ENCODE results near the gene BICD2.
"Not testable (repeated sequence)": the region's sequence is repeated elsewhere in the genome, so short reads cannot be mapped to it uniquely, and the experiment has no call there.

The BICD2 gene

GRCh38 chr9:92807031-92807756 lies 42.6 kb upstream of the BICD2 start:
- Histone ChIP-seq H3K4me3 (IDR thresholded peaks at IDR 0.05; ENCODE audit: insufficient read depth, low read depth, low read length) (no peak overlapping the region), H4K20me1 (ENCODE audit: insufficient read depth) (no peaks in the 10 kb centered on the region), H3K9ac (no peak overlapping the region)

GRCh38 chr9:92804727-92805126 lies 40.1 kb upstream of the BICD2 start:
- Histone ChIP-seq H2AFZ (ENCODE audit: low read depth) (no peak overlapping the region), H4K20me1 (ENCODE audit: insufficient read depth) (no peaks in the 10 kb centered on the region), H3K4me3 (IDR thresholded peaks at IDR 0.05; ENCODE audit: insufficient read depth, low read depth, low read length) (no peak overlapping the region), H3K79me2 (ENCODE audit: insufficient read depth, low read depth) (no peaks in the 10 kb centered on the region), H3K4me1 (ENCODE audit: low read depth, poor library complexity, severe bottlenecking) (no peaks in the 10 kb centered on the region), H3K36me3 (ENCODE audit: insufficient read depth) (no peaks in the 10 kb centered on the region), H3K4me2 (no peak overlapping the region), H3K27me3 (ENCODE audit: insufficient read depth, low read depth) (peaks cover 8% of the 10 kb centered on the region; the same call in 1 of the 2 replicates), H3K9ac (no peak overlapping the region), H3K27ac (no peak overlapping the region)
- TF ChIP-seq, protein P1, sequence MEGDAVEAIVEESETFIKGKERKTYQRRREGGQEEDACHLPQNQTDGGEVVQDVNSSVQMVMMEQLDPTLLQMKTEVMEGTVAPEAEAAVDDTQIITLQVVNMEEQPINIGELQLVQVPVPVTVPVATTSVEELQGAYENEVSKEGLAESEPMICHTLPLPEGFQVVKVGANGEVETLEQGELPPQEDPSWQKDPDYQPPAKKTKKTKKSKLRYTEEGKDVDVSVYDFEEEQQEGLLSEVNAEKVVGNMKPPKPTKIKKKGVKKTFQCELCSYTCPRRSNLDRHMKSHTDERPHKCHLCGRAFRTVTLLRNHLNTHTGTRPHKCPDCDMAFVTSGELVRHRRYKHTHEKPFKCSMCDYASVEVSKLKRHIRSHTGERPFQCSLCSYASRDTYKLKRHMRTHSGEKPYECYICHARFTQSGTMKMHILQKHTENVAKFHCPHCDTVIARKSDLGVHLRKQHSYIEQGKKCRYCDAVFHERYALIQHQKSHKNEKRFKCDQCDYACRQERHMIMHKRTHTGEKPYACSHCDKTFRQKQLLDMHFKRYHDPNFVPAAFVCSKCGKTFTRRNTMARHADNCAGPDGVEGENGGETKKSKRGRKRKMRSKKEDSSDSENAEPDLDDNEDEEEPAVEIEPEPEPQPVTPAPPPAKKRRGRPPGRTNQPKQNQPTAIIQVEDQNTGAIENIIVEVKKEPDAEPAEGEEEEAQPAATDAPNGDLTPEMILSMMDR (conservative IDR thresholded peaks at IDR 0.05; ENCODE audit: low read depth, low read length), result no peak

More at GRCh38 chr9:92807031-92807756, 42.6 kb upstream of the BICD2 start:
- Histone ChIP-seq H2AFZ (ENCODE audit: low read depth) (no peak overlapping the region), H3K4me1 (ENCODE audit: low read depth, poor library complexity, severe bottlenecking) (no peaks in the 10 kb centered on the region), H3K4me2 (peak overlapping the region; percentile 63; the same call in 1 of the 2 replicates), H3K79me2 (ENCODE audit: insufficient read depth, low read depth) (no peaks in the 10 kb centered on the region), H3K27ac (no peak overlapping the region), H3K36me3 (ENCODE audit: insufficient read depth) (no peaks in the 10 kb centered on the region), H3K27me3 (ENCODE audit: insufficient read depth, low read depth) (peaks cover 8% of the 10 kb centered on the region; the same call in 1 of the 2 replicates)
- TF ChIP-seq, protein P1 (conservative IDR thresholded peaks at IDR 0.05; ENCODE audit: low read depth, low read length), result no peak

- H4K20me1 ChIP-seq (ENCODE audit: insufficient read depth), result no peaks in the 10 kb centered on the region
- H2AFZ ChIP-seq (ENCODE audit: low read depth), result no peak overlapping the region
- H3K79me2 ChIP-seq (ENCODE audit: insufficient read depth, low read depth), result no peaks in the 10 kb centered on the region
- H3K4me3 ChIP-seq (IDR thresholded peaks at IDR 0.05; ENCODE audit: insufficient read depth, low read depth, low read length), result no peak overlapping the region
- no peak overlapping the region for H3K27ac ChIP-seq
- H3K4me2 ChIP-seq, result no peak overlapping the region
- no peaks in the 10 kb centered on the region for H3K36me3 ChIP-seq (ENCODE audit: insufficient read depth)
- no peaks in the 10 kb centered on the region for H3K4me1 ChIP-seq (ENCODE audit: low read depth, poor library complexity, severe bottlenecking)
- TF ChIP-seq, protein P1 (conservative IDR thresholded peaks at IDR 0.05; ENCODE audit: low read depth, low read length), result no peak
- H3K27me3 ChIP-seq (ENCODE audit: insufficient read depth, low read depth), result no peaks in the 10 kb centered on the region
- H3K9ac ChIP-seq, result no peak overlapping the region
Measured at GRCh38 chr9:92798358-92798757, 33.7 kb upstream of the BICD2 start.

DNA sequence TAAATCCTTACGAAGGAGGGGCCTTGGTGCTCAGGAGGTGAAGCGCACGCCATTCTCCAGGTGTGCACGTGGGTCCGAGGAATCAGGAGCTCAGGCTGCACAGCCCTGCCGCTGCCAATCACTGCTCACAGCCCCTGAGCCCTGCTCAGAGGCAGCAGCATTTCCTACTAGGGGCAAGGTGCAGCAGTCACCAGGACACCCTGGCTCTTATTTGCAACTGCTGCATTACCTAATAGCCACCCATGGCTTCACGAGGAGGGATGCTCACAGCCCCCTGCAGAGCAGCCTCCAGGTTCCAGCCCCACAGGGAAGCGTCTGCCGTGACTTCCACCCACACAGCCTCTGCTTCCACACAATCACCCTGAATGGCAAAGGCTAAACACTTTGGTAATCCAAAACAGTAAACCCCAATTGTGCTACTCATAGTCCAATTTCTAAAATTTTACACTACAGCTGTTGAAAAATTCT lies 31.7 kb upstream of the BICD2 start:
- H3K27ac ChIP-seq; H3K9ac ChIP-seq; H2AFZ ChIP-seq (ENCODE audit: low read depth); H3K4me1 ChIP-seq (ENCODE audit: low read depth, poor library complexity, severe bottlenecking); H3K27me3 ChIP-seq (ENCODE audit: insufficient read depth, low read depth); H4K20me1 ChIP-seq (ENCODE audit: insufficient read depth); H3K4me2 ChIP-seq; H3K4me3 ChIP-seq (IDR thresholded peaks at IDR 0.05; ENCODE audit: insufficient read depth, low read depth, low read length); H3K79me2 ChIP-seq (ENCODE audit: insufficient read depth, low read depth); H3K36me3 ChIP-seq (ENCODE audit: insufficient read depth): not testable (repeated sequence)
